WTC11 (cell line): ENCODE measurements around the gene MLC1.

ENCODE experiments used
- CTCF ChIP-seq: fragments of 200-600 bp; IDR thresholded peaks from 2 replicates; pipeline ENCODE4 v1.8.0; 2022; ENCODE audit warnings: antibody characterized with exemption
- ELF4 ChIP-seq: sonication (generic); formaldehyde crosslinking; IDR thresholded peaks from 2 replicates; pipeline ENCODE4 v1.8.1; 2022; ENCODE audit warnings: low read depth, mild to moderate bottlenecking, moderate library complexity, missing genetic modification reagents
- FOXP1 ChIP-seq: sonication (generic); formaldehyde crosslinking; IDR thresholded peaks from 2 replicates; pipeline ENCODE4 v1.8.0; 2022; ENCODE audit warnings: missing genetic modification reagents, mild to moderate bottlenecking, moderate library complexity, borderline replicate concordance
- MAX ChIP-seq: sonication (generic); formaldehyde crosslinking; IDR thresholded peaks from 2 replicates; pipeline ENCODE4 v1.8.0; 2022; ENCODE audit warnings: mild to moderate bottlenecking, missing genetic modification reagents
- ZNF263 ChIP-seq: sonication (generic); formaldehyde crosslinking; IDR thresholded peaks from 2 replicates; pipeline ENCODE4 v1.8.1; 2022; ENCODE audit warnings: low read depth, mild to moderate bottlenecking, moderate library complexity, missing genetic modification reagents
- ZSCAN18 ChIP-seq: fragments of 250-450 bp; sonication (Bioruptor Pico); IDR thresholded peaks from 2 replicates; pipeline ENCODE4 v2.1.2; 2022; ENCODE audit warnings: mild to moderate bottlenecking, moderate library complexity
- TF ChIP-seq, protein P1 (sequence below): sonication (generic); formaldehyde crosslinking; conservative IDR thresholded peaks from 2 replicates; pipeline ENCODE4 v1.8.1; 2023; ENCODE audit warnings: mild to moderate bottlenecking, low read depth, missing genetic modification reagents, moderate library complexity
- TF ChIP-seq, protein P2 (sequence below): sonication (generic); formaldehyde crosslinking; conservative IDR thresholded peaks from 2 replicates; pipeline ENCODE4 v1.8.1; 2022; ENCODE audit warnings: mild to moderate bottlenecking, missing genetic modification reagents
- TF ChIP-seq, protein P3 (sequence below): sonication (generic); formaldehyde crosslinking; IDR thresholded peaks from 2 replicates; pipeline ENCODE4 v1.8.1; 2023; ENCODE audit warnings: mild to moderate bottlenecking, moderate library complexity, missing genetic modification reagents
- TF ChIP-seq, protein P4 (sequence below): sonication (generic); formaldehyde crosslinking; IDR thresholded peaks from 2 replicates; pipeline ENCODE4 v1.8.1; 2022; ENCODE audit warnings: low read depth, mild to moderate bottlenecking, moderate library complexity, missing genetic modification reagents, borderline replicate concordance

- TF ChIP-seq ZSCAN18 (CRISPR knock-in tag), result no peak
- TF ChIP-seq CTCF, result no peak
- TF ChIP-seq, protein P1, sequence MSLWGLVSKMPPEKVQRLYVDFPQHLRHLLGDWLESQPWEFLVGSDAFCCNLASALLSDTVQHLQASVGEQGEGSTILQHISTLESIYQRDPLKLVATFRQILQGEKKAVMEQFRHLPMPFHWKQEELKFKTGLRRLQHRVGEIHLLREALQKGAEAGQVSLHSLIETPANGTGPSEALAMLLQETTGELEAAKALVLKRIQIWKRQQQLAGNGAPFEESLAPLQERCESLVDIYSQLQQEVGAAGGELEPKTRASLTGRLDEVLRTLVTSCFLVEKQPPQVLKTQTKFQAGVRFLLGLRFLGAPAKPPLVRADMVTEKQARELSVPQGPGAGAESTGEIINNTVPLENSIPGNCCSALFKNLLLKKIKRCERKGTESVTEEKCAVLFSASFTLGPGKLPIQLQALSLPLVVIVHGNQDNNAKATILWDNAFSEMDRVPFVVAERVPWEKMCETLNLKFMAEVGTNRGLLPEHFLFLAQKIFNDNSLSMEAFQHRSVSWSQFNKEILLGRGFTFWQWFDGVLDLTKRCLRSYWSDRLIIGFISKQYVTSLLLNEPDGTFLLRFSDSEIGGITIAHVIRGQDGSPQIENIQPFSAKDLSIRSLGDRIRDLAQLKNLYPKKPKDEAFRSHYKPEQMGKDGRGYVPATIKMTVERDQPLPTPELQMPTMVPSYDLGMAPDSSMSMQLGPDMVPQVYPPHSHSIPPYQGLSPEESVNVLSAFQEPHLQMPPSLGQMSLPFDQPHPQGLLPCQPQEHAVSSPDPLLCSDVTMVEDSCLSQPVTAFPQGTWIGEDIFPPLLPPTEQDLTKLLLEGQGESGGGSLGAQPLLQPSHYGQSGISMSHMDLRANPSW (CRISPR knock-in tag), result no peak
- no peak for TF ChIP-seq MAX
- TF ChIP-seq, protein P2, sequence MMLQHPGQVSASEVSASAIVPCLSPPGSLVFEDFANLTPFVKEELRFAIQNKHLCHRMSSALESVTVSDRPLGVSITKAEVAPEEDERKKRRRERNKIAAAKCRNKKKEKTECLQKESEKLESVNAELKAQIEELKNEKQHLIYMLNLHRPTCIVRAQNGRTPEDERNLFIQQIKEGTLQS, result no peak
- TF ChIP-seq FOXP1 (CRISPR knock-in tag), result no peak
- TF ChIP-seq, protein P3, sequence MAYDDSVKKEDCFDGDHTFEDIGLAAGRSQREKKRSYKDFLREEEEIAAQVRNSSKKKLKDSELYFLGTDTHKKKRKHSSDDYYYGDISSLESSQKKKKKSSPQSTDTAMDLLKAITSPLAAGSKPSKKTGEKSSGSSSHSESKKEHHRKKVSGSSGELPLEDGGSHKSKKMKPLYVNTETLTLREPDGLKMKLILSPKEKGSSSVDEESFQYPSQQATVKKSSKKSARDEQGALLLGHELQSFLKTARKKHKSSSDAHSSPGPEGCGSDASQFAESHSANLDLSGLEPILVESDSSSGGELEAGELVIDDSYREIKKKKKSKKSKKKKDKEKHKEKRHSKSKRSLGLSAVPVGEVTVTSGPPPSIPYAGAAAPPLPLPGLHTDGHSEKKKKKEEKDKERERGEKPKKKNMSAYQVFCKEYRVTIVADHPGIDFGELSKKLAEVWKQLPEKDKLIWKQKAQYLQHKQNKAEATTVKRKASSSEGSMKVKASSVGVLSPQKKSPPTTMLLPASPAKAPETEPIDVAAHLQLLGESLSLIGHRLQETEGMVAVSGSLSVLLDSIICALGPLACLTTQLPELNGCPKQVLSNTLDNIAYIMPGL (CRISPR knock-in tag), result no peak
- TF ChIP-seq ELF4 (CRISPR knock-in tag), result no peak
- TF ChIP-seq, protein P4, sequence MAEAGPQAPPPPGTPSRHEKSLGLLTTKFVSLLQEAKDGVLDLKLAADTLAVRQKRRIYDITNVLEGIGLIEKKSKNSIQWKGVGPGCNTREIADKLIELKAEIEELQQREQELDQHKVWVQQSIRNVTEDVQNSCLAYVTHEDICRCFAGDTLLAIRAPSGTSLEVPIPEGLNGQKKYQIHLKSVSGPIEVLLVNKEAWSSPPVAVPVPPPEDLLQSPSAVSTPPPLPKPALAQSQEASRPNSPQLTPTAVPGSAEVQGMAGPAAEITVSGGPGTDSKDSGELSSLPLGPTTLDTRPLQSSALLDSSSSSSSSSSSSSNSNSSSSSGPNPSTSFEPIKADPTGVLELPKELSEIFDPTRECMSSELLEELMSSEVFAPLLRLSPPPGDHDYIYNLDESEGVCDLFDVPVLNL, result no peak
- TF ChIP-seq ZNF263, result no peak
These were observed 46.7 kb upstream of the MLC1 start for GRCh38 chr22:50131894-50132293.
